HG03280 (cell line): Measurements from ENCODE around the gene TRPC4.
"Not testable (repeated sequence)": the region's sequence is repeated elsewhere in the genome, so short reads cannot be mapped to it uniquely, and the experiment has no call there.

ENCODE experiments used
- ATAC-seq: cut with Tn5 transposase; IDR thresholded peaks from one replicate; pipeline ENCODE4 v1.9.1; 2021; ENCODE audit warnings: mild to moderate bottlenecking, moderate library complexity; ENCODE audit not compliant: unreplicated experiment

The TRPC4 gene

GRCh38 chr13:37613236-37613635, 256.3 kb downstream of the TRPC4 start:
- no peak for ATAC-seq

- no peak for ATAC-seq
Measured at GRCh38 chr13:37608750-37609339, 260.7 kb downstream of the TRPC4 start.

- ATAC-seq, result no peak
Measured at GRCh38 chr13:37602733-37603381, 266.7 kb downstream of the TRPC4 start.

DNA sequence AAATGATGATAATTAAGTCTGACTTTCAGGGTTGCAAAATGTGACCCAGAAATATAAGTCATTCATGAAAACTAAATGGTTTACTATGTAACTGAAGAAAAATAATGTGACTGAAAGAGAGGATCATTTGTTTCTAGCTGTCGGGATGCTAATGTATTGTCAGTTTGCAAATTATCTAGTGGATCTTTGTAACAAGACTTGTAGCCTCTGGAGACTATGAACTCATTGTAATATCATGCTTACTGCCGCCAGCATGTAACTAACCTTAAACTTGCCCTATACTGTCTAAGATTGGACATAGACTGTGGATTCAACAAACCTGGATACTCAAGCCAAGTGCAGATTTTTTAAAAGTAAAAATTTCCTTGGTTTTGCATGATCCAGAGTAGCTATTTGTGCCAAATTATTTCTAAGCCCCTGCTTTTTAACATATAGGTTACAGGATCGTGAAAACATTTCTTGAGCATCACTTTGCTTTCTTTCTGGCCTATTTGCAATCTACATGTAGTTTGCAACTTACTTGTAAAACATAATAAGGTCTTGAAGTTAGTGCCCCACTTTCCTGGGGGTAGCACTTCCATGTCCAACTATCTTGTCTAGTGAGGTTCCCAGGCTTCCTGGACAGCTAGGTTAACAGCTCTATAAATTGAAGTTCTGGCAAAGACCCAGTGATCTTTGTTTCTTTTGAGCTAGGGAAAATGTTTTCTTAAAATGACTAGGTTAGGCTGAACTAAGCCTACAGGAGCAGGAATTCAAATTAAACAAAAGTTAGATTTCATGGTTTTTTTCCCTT, 267.7 kb downstream of the TRPC4 start:
- no peak for ATAC-seq

GRCh38 chr13:37599519-37599918, 270.1 kb downstream of the TRPC4 start:
- ATAC-seq, result no peak

DNA sequence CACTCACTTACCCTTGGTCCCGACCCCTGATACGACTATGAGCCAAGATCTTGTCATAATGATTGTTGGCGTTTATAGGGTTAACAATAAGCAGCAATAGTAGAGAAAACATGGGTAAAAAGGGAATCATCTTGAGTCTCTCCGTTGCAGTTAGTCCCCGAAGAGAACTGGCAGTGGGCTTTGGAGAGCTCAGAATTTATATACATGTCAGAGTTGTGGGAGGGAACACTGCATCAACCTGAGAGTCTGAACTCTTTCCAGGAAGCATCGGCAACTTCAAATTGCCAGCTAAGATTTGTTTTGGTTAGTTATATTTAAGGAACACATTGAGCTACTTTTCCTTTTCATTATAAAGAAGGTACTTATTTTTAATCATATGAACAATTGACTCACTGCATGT, 271.0 kb downstream of the TRPC4 start, which contains the start of gene POSTN:
Gene POSTN (minus strand): TSS at position 172 of the 400 bp plus-strand sequence. CDS start 42 bp downstream, at position 130.
- ATAC-seq, result no peak

DNA sequence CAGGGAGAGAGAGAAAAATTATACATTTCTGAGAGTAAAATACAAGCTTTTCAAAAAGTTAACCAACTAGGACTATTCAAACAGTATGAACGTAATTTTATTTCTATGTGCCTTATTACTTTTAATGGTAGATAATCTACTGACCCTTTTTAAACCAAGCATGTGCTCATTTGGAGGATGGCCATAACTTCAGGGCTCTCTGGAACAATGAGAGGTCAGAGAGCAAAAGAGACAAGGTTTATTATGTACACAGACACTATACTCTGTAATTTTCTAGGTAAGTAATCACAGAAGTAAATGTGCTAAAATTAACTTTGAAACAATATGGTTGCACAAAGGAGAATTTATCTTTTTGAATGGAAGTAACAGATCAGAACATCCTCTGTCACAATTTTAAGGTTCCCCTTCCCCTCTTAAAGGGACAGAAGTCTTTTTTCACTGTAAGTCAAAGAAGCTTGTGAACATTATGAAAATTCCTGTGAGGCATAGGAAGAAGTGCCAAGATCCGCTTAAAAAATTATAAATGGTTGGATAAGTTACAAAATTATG, 272.0 kb downstream of the TRPC4 start:
- no peak for ATAC-seq

DNA sequence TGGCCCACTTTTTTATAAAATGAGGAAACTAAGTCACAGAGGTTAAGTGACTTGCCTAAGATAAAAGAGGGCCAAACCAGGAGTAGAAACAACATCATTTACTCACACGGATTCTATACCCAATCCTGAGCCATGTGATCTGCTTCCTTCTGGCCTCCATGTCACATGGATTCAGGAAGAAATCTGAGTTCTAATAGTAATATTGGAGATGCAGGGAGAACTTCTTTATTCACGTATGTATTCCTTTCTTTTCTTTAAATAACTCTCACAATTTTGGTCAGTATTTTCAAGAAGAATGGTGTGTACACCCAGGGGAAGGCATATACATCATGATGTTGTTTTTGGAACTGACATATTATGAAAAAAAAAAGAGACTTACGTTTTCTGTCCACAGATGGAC, 272.8 kb downstream of the TRPC4 start:
- ATAC-seq, result no peak

- no peak for ATAC-seq
Measured at GRCh38 chr13:37595162-37595561, 274.4 kb downstream of the TRPC4 start.

- no peak for ATAC-seq
Measured at GRCh38 chr13:37594550-37594949, 275.0 kb downstream of the TRPC4 start.

DNA sequence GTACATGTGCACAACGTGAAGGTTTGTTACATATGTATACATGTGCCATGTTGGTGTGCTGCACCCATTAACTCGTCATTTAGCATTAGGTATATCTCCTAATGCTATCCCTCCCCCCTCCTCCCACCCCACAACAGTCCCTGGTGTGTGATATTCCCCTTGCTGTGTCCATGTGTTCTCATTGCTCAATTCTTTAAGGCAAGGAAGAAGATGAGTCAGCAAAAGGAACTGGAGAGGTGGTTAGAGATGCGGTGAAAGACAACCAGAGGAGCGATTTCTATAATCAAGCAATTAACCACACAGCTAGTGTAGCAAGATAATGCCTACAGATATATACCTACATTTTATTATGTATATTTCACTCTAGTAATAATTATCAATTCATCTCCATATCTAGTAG, 280.2 kb downstream of the TRPC4 start:
- not testable (repeated sequence) for ATAC-seq

- no peak for ATAC-seq
Measured at GRCh38 chr13:37587236-37587635, 282.3 kb downstream of the TRPC4 start.
